GM23338 (cell line): ENCODE results near the gene MID1IP1.

ENCODE experiments used
- CREB1 ChIP-seq: fragments of 250-450 bp; sonication (Bioruptor Pico); IDR thresholded peaks from 2 replicates; pipeline ENCODE4 v1.5.0; 2020; ENCODE audit warnings: low read depth, mild to moderate bottlenecking, moderate library complexity
- ETS1 ChIP-seq: IDR thresholded peaks from 2 replicates; pipeline ENCODE4 v1.6.1; 2016; ENCODE audit warnings: antibody characterized with exemption
- EZH2 ChIP-seq: fragments of 200-600 bp; sonication (generic); IDR thresholded peaks from one replicate; pipeline ENCODE4 v1.8.0; 2017; ENCODE audit warnings: antibody characterized with exemption, mild to moderate bottlenecking, low read depth; ENCODE audit not compliant: unreplicated experiment
- EZH2phosphoT487 ChIP-seq: fragments of 200-600 bp; sonication (generic); IDR thresholded peaks from one replicate; pipeline ENCODE4 v1.8.1; 2018; ENCODE audit warnings: antibody characterized with exemption; ENCODE audit not compliant: unreplicated experiment
- JUNB ChIP-seq: IDR thresholded peaks from one replicate; pipeline ENCODE4 v1.6.1; 2016; ENCODE audit warnings: antibody characterized with exemption; ENCODE audit not compliant: unreplicated experiment
- NANOG ChIP-seq: IDR thresholded peaks from 2 replicates; pipeline ENCODE4 v1.6.1; 2016; ENCODE audit warnings: antibody characterized with exemption, borderline replicate concordance
- POLR2AphosphoS5 ChIP-seq: IDR thresholded peaks from 2 replicates; pipeline ENCODE4 v1.6.1; 2016; ENCODE audit warnings: antibody characterized with exemption, low read depth
- REST ChIP-seq: IDR thresholded peaks from one replicate; pipeline ENCODE4 v1.6.1; 2018; ENCODE audit warnings: antibody characterized with exemption; ENCODE audit not compliant: unreplicated experiment
- STAT1 ChIP-seq: IDR thresholded peaks from one replicate; pipeline ENCODE4 v1.6.1; 2016; ENCODE audit warnings: antibody characterized with exemption; ENCODE audit not compliant: unreplicated experiment
- ZNF114 ChIP-seq: fragments of 250-450 bp; sonication (Bioruptor Pico); IDR thresholded peaks from 2 replicates; pipeline ENCODE4 v1.5.0; 2020; ENCODE audit warnings: mild to moderate bottlenecking, moderate library complexity
- ZNF331 ChIP-seq: fragments of 250-450 bp; sonication (Bioruptor Pico); IDR thresholded peaks from 2 replicates; pipeline ENCODE4 v1.5.0; 2020; ENCODE audit warnings: low read depth, mild to moderate bottlenecking, moderate library complexity
- TF ChIP-seq, protein P1 (sequence below), 2 experiments: fragments of 200-600 bp in 1 of 2; sonication (generic) in 1 of 2; conservative IDR thresholded peaks; 2 replicates each; pipeline versions ENCODE4 v1.5.1 to v1.6.1; 2016 to 2017; ENCODE audit warnings: antibody characterized with exemption in 2 of 2, low read depth in 2 of 2, mild to moderate bottlenecking in 2 of 2, moderate library complexity in 1 of 2
- TF ChIP-seq, protein P2 (sequence below): fragments of 250-450 bp; sonication (Bioruptor Pico); IDR thresholded peaks from 2 replicates; pipeline ENCODE4 v1.5.0; 2020; ENCODE audit warnings: mild to moderate bottlenecking, moderate library complexity

GRCh38 chrX:38824176-38824575 lies 22.9 kb downstream of the MID1IP1 start:
- no peak for TF ChIP-seq REST
- TF ChIP-seq, protein P1, sequence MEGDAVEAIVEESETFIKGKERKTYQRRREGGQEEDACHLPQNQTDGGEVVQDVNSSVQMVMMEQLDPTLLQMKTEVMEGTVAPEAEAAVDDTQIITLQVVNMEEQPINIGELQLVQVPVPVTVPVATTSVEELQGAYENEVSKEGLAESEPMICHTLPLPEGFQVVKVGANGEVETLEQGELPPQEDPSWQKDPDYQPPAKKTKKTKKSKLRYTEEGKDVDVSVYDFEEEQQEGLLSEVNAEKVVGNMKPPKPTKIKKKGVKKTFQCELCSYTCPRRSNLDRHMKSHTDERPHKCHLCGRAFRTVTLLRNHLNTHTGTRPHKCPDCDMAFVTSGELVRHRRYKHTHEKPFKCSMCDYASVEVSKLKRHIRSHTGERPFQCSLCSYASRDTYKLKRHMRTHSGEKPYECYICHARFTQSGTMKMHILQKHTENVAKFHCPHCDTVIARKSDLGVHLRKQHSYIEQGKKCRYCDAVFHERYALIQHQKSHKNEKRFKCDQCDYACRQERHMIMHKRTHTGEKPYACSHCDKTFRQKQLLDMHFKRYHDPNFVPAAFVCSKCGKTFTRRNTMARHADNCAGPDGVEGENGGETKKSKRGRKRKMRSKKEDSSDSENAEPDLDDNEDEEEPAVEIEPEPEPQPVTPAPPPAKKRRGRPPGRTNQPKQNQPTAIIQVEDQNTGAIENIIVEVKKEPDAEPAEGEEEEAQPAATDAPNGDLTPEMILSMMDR (conservative IDR thresholded peaks at IDR 0.05; ENCODE audit: low read depth in 2 of 2), result no peak
- TF ChIP-seq ZNF331 (CRISPR knock-in tag), result no peak
- no peak for TF ChIP-seq EZH2phosphoT487
- TF ChIP-seq POLR2AphosphoS5, result no peak
- TF ChIP-seq EZH2, result no peak
- TF ChIP-seq JUNB, result no peak
- no peak for TF ChIP-seq CREB1 (CRISPR knock-in tag)
- TF ChIP-seq ETS1, result no peak
- no peak for TF ChIP-seq NANOG
- TF ChIP-seq, protein P2, sequence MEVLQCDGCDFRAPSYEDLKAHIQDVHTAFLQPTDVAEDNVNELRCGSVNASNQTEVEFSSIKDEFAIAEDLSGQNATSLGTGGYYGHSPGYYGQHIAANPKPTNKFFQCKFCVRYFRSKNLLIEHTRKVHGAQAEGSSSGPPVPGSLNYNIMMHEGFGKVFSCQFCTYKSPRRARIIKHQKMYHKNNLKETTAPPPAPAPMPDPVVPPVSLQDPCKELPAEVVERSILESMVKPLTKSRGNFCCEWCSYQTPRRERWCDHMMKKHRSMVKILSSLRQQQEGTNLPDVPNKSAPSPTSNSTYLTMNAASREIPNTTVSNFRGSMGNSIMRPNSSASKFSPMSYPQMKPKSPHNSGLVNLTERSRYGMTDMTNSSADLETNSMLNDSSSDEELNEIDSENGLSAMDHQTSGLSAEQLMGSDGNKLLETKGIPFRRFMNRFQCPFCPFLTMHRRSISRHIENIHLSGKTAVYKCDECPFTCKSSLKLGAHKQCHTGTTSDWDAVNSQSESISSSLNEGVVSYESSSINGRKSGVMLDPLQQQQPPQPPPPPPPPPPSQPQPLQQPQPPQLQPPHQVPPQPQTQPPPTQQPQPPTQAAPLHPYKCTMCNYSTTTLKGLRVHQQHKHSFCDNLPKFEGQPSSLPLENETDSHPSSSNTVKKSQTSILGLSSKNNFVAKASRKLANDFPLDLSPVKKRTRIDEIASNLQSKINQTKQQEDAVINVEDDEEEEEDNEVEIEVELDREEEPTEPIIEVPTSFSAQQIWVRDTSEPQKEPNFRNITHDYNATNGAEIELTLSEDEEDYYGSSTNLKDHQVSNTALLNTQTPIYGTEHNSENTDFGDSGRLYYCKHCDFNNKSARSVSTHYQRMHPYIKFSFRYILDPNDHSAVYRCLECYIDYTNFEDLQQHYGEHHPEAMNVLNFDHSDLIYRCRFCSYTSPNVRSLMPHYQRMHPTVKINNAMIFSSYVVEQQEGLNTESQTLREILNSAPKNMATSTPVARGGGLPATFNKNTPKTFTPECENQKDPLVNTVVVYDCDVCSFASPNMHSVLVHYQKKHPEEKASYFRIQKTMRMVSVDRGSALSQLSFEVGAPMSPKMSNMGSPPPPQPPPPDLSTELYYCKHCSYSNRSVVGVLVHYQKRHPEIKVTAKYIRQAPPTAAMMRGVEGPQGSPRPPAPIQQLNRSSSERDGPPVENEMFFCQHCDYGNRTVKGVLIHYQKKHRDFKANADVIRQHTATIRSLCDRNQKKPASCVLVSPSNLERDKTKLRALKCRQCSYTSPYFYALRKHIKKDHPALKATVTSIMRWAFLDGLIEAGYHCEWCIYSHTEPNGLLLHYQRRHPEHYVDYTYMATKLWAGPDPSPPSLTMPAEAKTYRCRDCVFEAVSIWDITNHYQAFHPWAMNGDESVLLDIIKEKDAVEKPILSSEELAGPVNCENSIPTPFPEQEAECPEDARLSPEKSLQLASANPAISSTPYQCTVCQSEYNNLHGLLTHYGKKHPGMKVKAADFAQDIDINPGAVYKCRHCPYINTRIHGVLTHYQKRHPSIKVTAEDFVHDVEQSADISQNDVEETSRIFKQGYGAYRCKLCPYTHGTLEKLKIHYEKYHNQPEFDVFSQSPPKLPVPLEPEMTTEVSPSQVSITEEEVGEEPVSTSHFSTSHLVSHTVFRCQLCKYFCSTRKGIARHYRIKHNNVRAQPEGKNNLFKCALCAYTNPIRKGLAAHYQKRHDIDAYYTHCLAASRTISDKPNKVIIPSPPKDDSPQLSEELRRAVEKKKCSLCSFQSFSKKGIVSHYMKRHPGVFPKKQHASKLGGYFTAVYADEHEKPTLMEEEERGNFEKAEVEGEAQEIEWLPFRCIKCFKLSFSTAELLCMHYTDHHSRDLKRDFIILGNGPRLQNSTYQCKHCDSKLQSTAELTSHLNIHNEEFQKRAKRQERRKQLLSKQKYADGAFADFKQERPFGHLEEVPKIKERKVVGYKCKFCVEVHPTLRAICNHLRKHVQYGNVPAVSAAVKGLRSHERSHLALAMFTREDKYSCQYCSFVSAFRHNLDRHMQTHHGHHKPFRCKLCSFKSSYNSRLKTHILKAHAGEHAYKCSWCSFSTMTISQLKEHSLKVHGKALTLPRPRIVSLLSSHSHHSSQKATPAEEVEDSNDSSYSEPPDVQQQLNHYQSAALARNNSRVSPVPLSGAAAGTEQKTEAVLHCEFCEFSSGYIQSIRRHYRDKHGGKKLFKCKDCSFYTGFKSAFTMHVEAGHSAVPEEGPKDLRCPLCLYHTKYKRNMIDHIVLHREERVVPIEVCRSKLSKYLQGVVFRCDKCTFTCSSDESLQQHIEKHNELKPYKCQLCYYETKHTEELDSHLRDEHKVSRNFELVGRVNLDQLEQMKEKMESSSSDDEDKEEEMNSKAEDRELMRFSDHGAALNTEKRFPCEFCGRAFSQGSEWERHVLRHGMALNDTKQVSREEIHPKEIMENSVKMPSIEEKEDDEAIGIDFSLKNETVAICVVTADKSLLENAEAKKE (CRISPR knock-in tag), result no peak
- TF ChIP-seq ZNF114 (CRISPR knock-in tag), result no peak
- no peak for TF ChIP-seq STAT1
